ENCODE data around the gene SIAH1.

Gene SIAH1

DNA sequence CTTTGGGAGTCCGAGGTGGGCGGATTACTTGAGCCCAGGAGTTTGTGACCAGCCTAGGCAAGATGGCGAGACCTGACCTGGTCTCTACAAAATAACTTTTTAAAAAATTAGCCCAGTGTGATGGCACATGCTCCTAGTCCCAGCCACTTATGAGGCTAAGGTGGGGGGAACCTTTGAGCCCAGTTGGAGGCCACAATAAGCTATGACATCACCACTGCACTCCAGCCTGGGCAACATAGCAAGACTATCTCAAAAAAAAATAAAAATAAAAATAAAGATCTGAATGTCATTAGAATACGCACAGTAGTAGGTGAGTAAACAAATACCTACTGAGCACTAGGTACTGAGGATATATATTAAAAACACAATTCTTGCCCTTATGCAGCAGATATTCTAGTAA lies 3.1 kb downstream of the SIAH1 start:
- peaks cover 3 to 5% of the 10 kb centered on the region in 2 donors for H3K4me1 ChIP-seq (ENCODE audit: control insufficient read depth in 2 of 2, insufficient read depth in 1 of 2, low read depth in 1 of 2, low read length in 2 of 2)
- no peak for DNase-seq (ENCODE audit: low spot score)
- H2BK15ac ChIP-seq (ENCODE audit: low read length): no peak overlapping the region

DNA sequence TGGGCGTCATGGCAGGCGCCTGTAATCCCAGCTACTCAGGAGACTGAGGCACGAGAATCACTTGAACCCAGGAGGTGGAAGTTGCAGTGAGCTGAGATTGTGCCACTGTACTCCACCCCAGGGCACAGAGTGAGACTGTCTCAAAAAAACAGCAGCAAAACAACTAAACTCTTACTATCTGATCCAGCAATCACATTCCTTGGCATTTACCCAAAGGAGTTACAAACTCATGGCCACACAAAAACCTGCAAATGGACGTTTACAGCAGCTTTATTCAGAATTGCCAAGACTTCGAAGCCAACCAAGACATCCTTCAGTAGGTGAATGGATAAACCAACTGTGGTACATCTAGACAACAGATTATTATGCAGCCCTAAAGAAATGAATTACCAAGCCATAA lies 4.0 kb downstream of the SIAH1 start:
- no peak overlapping the region for H2BK5ac ChIP-seq (ENCODE audit: low read length)
- H3K9me3 ChIP-seq (replicated peaks in 1 of 2; ENCODE audit: control insufficient read depth in 2 of 2, insufficient read depth in 1 of 2, low read depth in 1 of 2, low read length in 2 of 2): peaks cover 0 to 12% of the 10 kb centered on the region in 2 donors
- H2AK5ac ChIP-seq (ENCODE audit: low read depth, low read length): no peak overlapping the region
- no peak overlapping the region for H3K4ac ChIP-seq (ENCODE audit: low read length)
- peaks cover 1% of the 10 kb centered on the region for H3K79me1 ChIP-seq (ENCODE audit: low read depth, low read length)
- H3K4me3 ChIP-seq (ENCODE audit: low read length in 2 of 2): no peak overlapping the region
- H2BK12ac ChIP-seq (ENCODE audit: low read length): no peak overlapping the region
- no peaks in the 10 kb centered on the region for H3K27me3 ChIP-seq (ENCODE audit: control insufficient read depth in 3 of 3, insufficient read depth in 3 of 3, low read depth in 1 of 3, low read length in 3 of 3)
- H3K27ac ChIP-seq (replicated peaks; ENCODE audit: low read length): no peak overlapping the region
- no peak overlapping the region for H3K4me2 ChIP-seq (ENCODE audit: insufficient read depth, low read length, poor library complexity, severe bottlenecking)
- no peak overlapping the region for H3K18ac ChIP-seq (ENCODE audit: low read length)
- no peak for DNase-seq (ENCODE audit: low spot score)
- no peak overlapping the region for H2BK15ac ChIP-seq (ENCODE audit: low read length)
- no peak overlapping the region for H2BK120ac ChIP-seq (ENCODE audit: low read depth, low read length)
- no peak overlapping the region for H3K23ac ChIP-seq (ENCODE audit: low read depth, low read length, poor library complexity)
- H2AFZ ChIP-seq (ENCODE audit: low read length): no peak overlapping the region
- H4K8ac ChIP-seq (ENCODE audit: low read depth, low read length): no peak overlapping the region
- no peak overlapping the region for H3K9ac ChIP-seq (ENCODE audit: low read depth, low read length, poor library complexity)
- no peak overlapping the region for H3K14ac ChIP-seq (ENCODE audit: low read length)
- no peak overlapping the region for H4K91ac ChIP-seq (ENCODE audit: low read depth, low read length, poor library complexity)
- H3K4me1 ChIP-seq (ENCODE audit: control insufficient read depth in 2 of 2, insufficient read depth in 1 of 2, low read depth in 1 of 2, low read length in 2 of 2): peaks cover 3 to 5% of the 10 kb centered on the region in 2 donors
- peaks cover 0 to 4% of the 10 kb centered on the region in 2 donors for H3K36me3 ChIP-seq (replicated peaks in 1 of 2; ENCODE audit: control insufficient read depth in 2 of 2, insufficient read depth in 2 of 2, low read length in 2 of 2)
- no CpG with 5 or more reads among the region's 5 CpGs for WGBS, 2 donors (ENCODE audit: extremely low coverage in 2 of 2, insufficient read length in 2 of 2, insufficient replicate concordance in 1 of 2)

More for the DNA sequence above, 3.1 kb downstream of the SIAH1 start:
- no CpG with 5 or more reads among the region's 4 CpGs for WGBS, 2 donors (ENCODE audit: extremely low coverage in 2 of 2, insufficient read length in 2 of 2, insufficient replicate concordance in 1 of 2)
- Histone ChIP-seq H3K36me3 (replicated peaks in 1 of 2; ENCODE audit: control insufficient read depth in 2 of 2, insufficient read depth in 2 of 2, low read length in 2 of 2) (peaks cover 0 to 4% of the 10 kb centered on the region in 2 donors), H3K4ac (ENCODE audit: low read length) (no peak overlapping the region), H3K4me3 (ENCODE audit: low read length in 2 of 2) (no peak overlapping the region), H3K23ac (ENCODE audit: low read depth, low read length, poor library complexity) (no peak overlapping the region), H2BK12ac (ENCODE audit: low read length) (no peak overlapping the region), H2AFZ (ENCODE audit: low read length) (no peak overlapping the region), H3K14ac (ENCODE audit: low read length) (no peak overlapping the region), H3K27ac (replicated peaks; ENCODE audit: low read length) (no peak overlapping the region), H4K8ac (ENCODE audit: low read depth, low read length) (no peak overlapping the region), H3K79me1 (ENCODE audit: low read depth, low read length) (peaks cover 1% of the 10 kb centered on the region), H3K9me3 (replicated peaks in 1 of 2; ENCODE audit: control insufficient read depth in 2 of 2, insufficient read depth in 1 of 2, low read depth in 1 of 2, low read length in 2 of 2) (peaks cover 0 to 12% of the 10 kb centered on the region in 2 donors), H2BK5ac (ENCODE audit: low read length) (no peak overlapping the region), H2BK120ac (ENCODE audit: low read depth, low read length) (no peak overlapping the region), H2AK5ac (ENCODE audit: low read depth, low read length) (no peak overlapping the region), H3K27me3 (ENCODE audit: control insufficient read depth in 3 of 3, insufficient read depth in 3 of 3, low read depth in 1 of 3, low read length in 3 of 3) (no peaks in the 10 kb centered on the region), H3K4me2 (ENCODE audit: insufficient read depth, low read length, poor library complexity, severe bottlenecking) (no peak overlapping the region), H3K9ac (ENCODE audit: low read depth, low read length, poor library complexity) (no peak overlapping the region), H4K91ac (ENCODE audit: low read depth, low read length, poor library complexity) (no peak overlapping the region), H3K18ac (ENCODE audit: low read length) (no peak overlapping the region)

DNA sequence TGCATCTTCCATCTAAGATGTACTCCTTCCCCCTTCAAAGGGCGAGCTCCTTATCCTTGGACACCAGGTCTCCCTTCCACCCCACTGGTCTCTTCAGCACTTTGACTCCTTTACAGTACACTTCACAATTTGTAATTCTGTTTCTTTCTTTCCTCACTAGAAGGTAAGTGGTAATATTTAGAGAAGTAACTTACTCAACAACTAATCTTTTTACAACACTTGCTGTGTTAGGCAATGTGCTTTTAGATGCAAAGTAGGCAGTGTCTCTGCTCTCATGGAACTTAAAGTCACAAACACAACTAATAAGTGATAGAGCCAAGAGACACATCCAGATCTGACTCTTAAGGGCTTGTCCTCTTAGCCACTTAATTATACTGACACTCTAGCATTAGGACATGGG lies 6.4 kb downstream of the SIAH1 start:
- H3K9me3 ChIP-seq (replicated peaks in 1 of 2; ENCODE audit: control insufficient read depth in 2 of 2, insufficient read depth in 1 of 2, low read depth in 1 of 2, low read length in 2 of 2): peaks cover 0 to 12% of the 10 kb centered on the region in 2 donors
- no CpG with 5 or more reads among the region's 1 CpG for WGBS, 2 donors (ENCODE audit: extremely low coverage in 2 of 2, insufficient read length in 2 of 2, insufficient replicate concordance in 1 of 2)

DNA sequence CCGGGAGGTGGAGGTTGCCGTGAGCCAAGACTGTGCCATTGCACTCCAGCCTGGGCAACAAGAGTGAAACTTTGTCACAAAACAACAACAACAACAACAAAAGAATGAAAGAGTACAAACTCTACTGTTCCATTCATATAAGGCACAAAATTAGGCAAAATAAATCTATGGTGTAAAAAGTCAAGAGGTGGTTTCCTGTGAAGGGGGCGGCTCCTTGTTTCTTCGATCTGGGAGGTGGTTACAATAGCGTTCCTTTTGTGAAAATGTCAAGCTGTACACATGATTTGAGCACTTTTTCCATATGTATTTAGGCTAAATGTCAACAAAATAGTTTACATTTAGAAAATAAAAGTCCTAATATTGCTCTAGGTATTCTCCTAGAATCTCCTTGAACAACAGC lies 6.9 kb downstream of the SIAH1 start:
- H2AFZ ChIP-seq (ENCODE audit: low read length): no peak overlapping the region

More for the DNA sequence above, 6.4 kb downstream of the SIAH1 start:
- H3K23ac ChIP-seq (ENCODE audit: low read depth, low read length, poor library complexity): no peak overlapping the region
- DNase-seq (ENCODE audit: low spot score): no peak
- no peak overlapping the region for H2BK15ac ChIP-seq (ENCODE audit: low read length)
- H3K4me1 ChIP-seq (ENCODE audit: control insufficient read depth in 2 of 2, insufficient read depth in 1 of 2, low read depth in 1 of 2, low read length in 2 of 2): peaks cover 0 to 4% of the 10 kb centered on the region in 2 donors
- H3K9ac ChIP-seq (ENCODE audit: low read depth, low read length, poor library complexity): no peak overlapping the region
- no peak overlapping the region for H4K91ac ChIP-seq (ENCODE audit: low read depth, low read length, poor library complexity)
- H3K36me3 ChIP-seq (replicated peaks in 1 of 2; ENCODE audit: control insufficient read depth in 2 of 2, insufficient read depth in 2 of 2, low read length in 2 of 2): peaks cover 0 to 4% of the 10 kb centered on the region in 2 donors
- no peak overlapping the region for H4K8ac ChIP-seq (ENCODE audit: low read depth, low read length)
- H2AFZ ChIP-seq (ENCODE audit: low read length): no peak overlapping the region
- H2BK120ac ChIP-seq (ENCODE audit: low read depth, low read length): no peak overlapping the region
- no peak overlapping the region for H2BK5ac ChIP-seq (ENCODE audit: low read length)
- H3K4me2 ChIP-seq (ENCODE audit: insufficient read depth, low read length, poor library complexity, severe bottlenecking): no peak overlapping the region
- H3K4me3 ChIP-seq (ENCODE audit: low read length in 2 of 2): no peak overlapping the region
- H3K79me1 ChIP-seq (ENCODE audit: low read depth, low read length): peaks cover under 1% of the 10 kb centered on the region
- no peak overlapping the region for H3K4ac ChIP-seq (ENCODE audit: low read length)
- H3K18ac ChIP-seq (ENCODE audit: low read length): no peak overlapping the region
- no peak overlapping the region for H2BK12ac ChIP-seq (ENCODE audit: low read length)
- H3K14ac ChIP-seq (ENCODE audit: low read length): no peak overlapping the region
- no peak overlapping the region for H2AK5ac ChIP-seq (ENCODE audit: low read depth, low read length)
- no peak overlapping the region for H3K27ac ChIP-seq (replicated peaks; ENCODE audit: low read length)
- H3K27me3 ChIP-seq (ENCODE audit: control insufficient read depth in 3 of 3, insufficient read depth in 3 of 3, low read depth in 1 of 3, low read length in 3 of 3): no peaks in the 10 kb centered on the region

More for the DNA sequence above, 6.9 kb downstream of the SIAH1 start:
- no peak overlapping the region for H2BK5ac ChIP-seq (ENCODE audit: low read length)
- H3K79me1 ChIP-seq (ENCODE audit: low read depth, low read length): no peaks in the 10 kb centered on the region
- H2BK12ac ChIP-seq (ENCODE audit: low read length): no peak overlapping the region
- H3K27ac ChIP-seq (replicated peaks; ENCODE audit: low read length): no peak overlapping the region
- H3K14ac ChIP-seq (ENCODE audit: low read length): no peak overlapping the region
- peaks cover 0 to 4% of the 10 kb centered on the region in 2 donors for H3K36me3 ChIP-seq (replicated peaks in 1 of 2; ENCODE audit: control insufficient read depth in 2 of 2, insufficient read depth in 2 of 2, low read length in 2 of 2)
- peaks cover 0 to 12% of the 10 kb centered on the region in 2 donors for H3K9me3 ChIP-seq (replicated peaks in 1 of 2; ENCODE audit: control insufficient read depth in 2 of 2, insufficient read depth in 1 of 2, low read depth in 1 of 2, low read length in 2 of 2)
- H2AK5ac ChIP-seq (ENCODE audit: low read depth, low read length): no peak overlapping the region
- H3K4me2 ChIP-seq (ENCODE audit: insufficient read depth, low read length, poor library complexity, severe bottlenecking): no peak overlapping the region
- no peak overlapping the region for H3K4me3 ChIP-seq (ENCODE audit: low read length in 2 of 2)
- no peak overlapping the region for H3K18ac ChIP-seq (ENCODE audit: low read length)
- H2BK120ac ChIP-seq (ENCODE audit: low read depth, low read length): no peak overlapping the region
- no peak overlapping the region for H3K4ac ChIP-seq (ENCODE audit: low read length)
- no peak overlapping the region for H3K23ac ChIP-seq (ENCODE audit: low read depth, low read length, poor library complexity)
- H3K27me3 ChIP-seq (ENCODE audit: control insufficient read depth in 3 of 3, insufficient read depth in 3 of 3, low read depth in 1 of 3, low read length in 3 of 3): no peaks in the 10 kb centered on the region
- no peak overlapping the region for H4K91ac ChIP-seq (ENCODE audit: low read depth, low read length, poor library complexity)
- H3K9ac ChIP-seq (ENCODE audit: low read depth, low read length, poor library complexity): no peak overlapping the region
- H4K8ac ChIP-seq (ENCODE audit: low read depth, low read length): no peak overlapping the region
- no CpG with 5 or more reads among the region's 5 CpGs for WGBS, 2 donors (ENCODE audit: extremely low coverage in 2 of 2, insufficient read length in 2 of 2, insufficient replicate concordance in 1 of 2)
- DNase-seq (ENCODE audit: low spot score): no peak
- H2BK15ac ChIP-seq (ENCODE audit: low read length): no peak overlapping the region
- H3K4me1 ChIP-seq (ENCODE audit: control insufficient read depth in 2 of 2, insufficient read depth in 1 of 2, low read depth in 1 of 2, low read length in 2 of 2): peaks cover 0 to 4% of the 10 kb centered on the region in 2 donors
